Fibroblast of lung (primary cell): ENCODE data around the gene MTURN. TPM values are rescaled to one million over a fixed set of nuclear protein-coding genes. Genes with fewer than 3 reads are reported as not detected.

Experiments used
- DNase-seq, 2 donors: peaks; one replicate each; pipeline versions ENCODE4 v3.0.0 to v3.0.0-alpha.2; 2010; ENCODE audit warnings: low read depth in 2 of 2
- H2AFZ ChIP-seq: 2 replicates; pipeline ENCODE4 v1.5.1; 2012; ENCODE audit warnings: low read length, control low read depth, inconsistent platforms
- H3K27ac ChIP-seq: 2 replicates; pipeline ENCODE4 v1.5.1; 2011; ENCODE audit warnings: low read length, control low read depth; ENCODE audit not compliant: insufficient read depth
- H3K27me3 ChIP-seq: 2 replicates; pipeline ENCODE4 v1.5.1; 2011; ENCODE audit warnings: mild to moderate bottlenecking, low read length; ENCODE audit not compliant: control insufficient read depth, insufficient read depth
- H3K36me3 ChIP-seq: 2 replicates; pipeline ENCODE4 v1.5.1; 2011; ENCODE audit warnings: low read length; ENCODE audit not compliant: control insufficient read depth, insufficient read depth
- H3K4me1 ChIP-seq: 2 replicates; pipeline ENCODE4 v1.5.1; 2011; ENCODE audit warnings: low read length; ENCODE audit not compliant: control insufficient read depth, insufficient read depth; ENCODE audit errors: extremely low read depth
- H3K4me2 ChIP-seq: 2 replicates; pipeline ENCODE4 v1.5.1; 2011; ENCODE audit warnings: low read length, control low read depth; ENCODE audit not compliant: insufficient read depth; ENCODE audit errors: extremely low read depth
- H3K4me3 ChIP-seq, 4 experiments: fragments of 200-600 bp in 1 of 4; sonication (generic) in 1 of 4; replicated peaks in 1 of 4; 2 replicates each; pipeline ENCODE4 v1.5.1; 2011 to 2016; ENCODE audit warnings: low read length in 4 of 4, low read depth in 3 of 4, mild to moderate bottlenecking in 3 of 4, control low read depth in 2 of 4, inconsistent platforms in 1 of 4, mixed read lengths in 1 of 4; ENCODE audit not compliant: insufficient read depth in 1 of 4; ENCODE audit errors: control extremely low read depth in 1 of 4
- H3K79me2 ChIP-seq: 2 replicates; pipeline ENCODE4 v1.5.1; 2012; ENCODE audit warnings: mild to moderate bottlenecking, low read length, inconsistent platforms; ENCODE audit not compliant: control insufficient read depth, insufficient read depth
- H3K9ac ChIP-seq: 2 replicates; pipeline ENCODE4 v1.5.1; 2011; ENCODE audit warnings: mild to moderate bottlenecking, low read length, control low read depth; ENCODE audit not compliant: insufficient read depth
- H3K9me3 ChIP-seq: 2 replicates; pipeline ENCODE4 v1.5.1; 2012; ENCODE audit warnings: low read depth, low read length; ENCODE audit not compliant: control insufficient read depth, insufficient read depth
- H4K20me1 ChIP-seq: 2 replicates; pipeline ENCODE4 v1.5.1; 2011; ENCODE audit warnings: low read length; ENCODE audit not compliant: control insufficient read depth, insufficient read depth; ENCODE audit errors: extremely low read depth
- CTCF ChIP-seq, 2 donors: IDR thresholded peaks in 1 of 2; conservative IDR thresholded peaks in 1 of 2; 1 replicate in 1 of 2; 2 replicates in 1 of 2; pipeline ENCODE4 v1.5.1; 2011 to 2012; ENCODE audit warnings: low read length in 2 of 2, control low read depth in 1 of 2, inconsistent platforms in 1 of 2, low read depth in 1 of 2, mild to moderate bottlenecking in 1 of 2
- EZH2 ChIP-seq: IDR thresholded peaks from 2 replicates; pipeline ENCODE4 v1.5.1; 2012; ENCODE audit warnings: low read length, control low read depth, mild to moderate bottlenecking; ENCODE audit errors: missing control alignments
- polyA plus RNA-seq, 2 donors: library from polyadenylated mRNA; depleted of rRNA in 1 of 2; stranded (reverse) in 1 of 2; unstranded in 1 of 2; fragments of >200 nt; gene quantifications; 2 replicates each; pipeline ENCODE4 v1.2.1, GENCODE V29; 2011 to 2012; ENCODE audit warnings: missing spikeins in 1 of 2
- total RNA-seq: library from RNA; depleted of rRNA; stranded (reverse); fragments of >200 nt; gene quantifications from 2 replicates; pipeline ENCODE4 v1.2.1, GENCODE V29; 2014

Gene MTURN
- total and polyA plus RNA-seq, 2 donors (not counting 1 experiment from before 2014, with no cell fraction given): 7.1 to 12.9 TPM

GRCh38 chr7:30175636-30176147 is 40.9 kb downstream of the MTURN start:
- Histone ChIP-seq H3K36me3 (no peaks in the 10 kb centered on the region), H3K4me2 (no peak overlapping the region), H3K27ac (no peak overlapping the region), H3K4me1 (peaks cover 18% of the 10 kb centered on the region), H3K4me3 (no peak overlapping the region), H2AFZ (no peak overlapping the region), H4K20me1 (no peaks in the 10 kb centered on the region), H3K9ac (no peak overlapping the region), H3K27me3 (no peaks in the 10 kb centered on the region), H3K9me3 (no peaks in the 10 kb centered on the region), H3K79me2 (no peaks in the 10 kb centered on the region)
- no peak for DNase-seq
- TF ChIP-seq CTCF (conservative IDR thresholded peaks at IDR 0.05 in 1 of 2, IDR thresholded peaks at IDR 0.05 in 1 of 2; ENCODE audit: low read depth in 1 of 2, low read length in 2 of 2) (no peak), EZH2 (no peak)

- no peak overlapping the region for H3K4me3 ChIP-seq
- H3K36me3 ChIP-seq: no peaks in the 10 kb centered on the region
- peaks cover 17% of the 10 kb centered on the region for H3K4me1 ChIP-seq
- H3K9ac ChIP-seq: no peak overlapping the region
- H3K27ac ChIP-seq: no peak overlapping the region
- H4K20me1 ChIP-seq: no peaks in the 10 kb centered on the region
- TF ChIP-seq CTCF (conservative IDR thresholded peaks at IDR 0.05 in 1 of 2, IDR thresholded peaks at IDR 0.05 in 1 of 2; ENCODE audit: low read depth in 1 of 2, low read length in 2 of 2) (no peak), EZH2 (no peak)
- no peak overlapping the region for H2AFZ ChIP-seq
- H3K4me2 ChIP-seq: no peak overlapping the region
- H3K27me3 ChIP-seq: no peaks in the 10 kb centered on the region
- H3K9me3 ChIP-seq: no peaks in the 10 kb centered on the region
- DNase-seq: no peak
- no peaks in the 10 kb centered on the region for H3K79me2 ChIP-seq
Observed at GRCh38 chr7:30176463-30177109, 41.8 kb downstream of the MTURN start.

- Histone ChIP-seq H3K36me3 (no peaks in the 10 kb centered on the region), H3K4me3 (no peak overlapping the region), H3K4me2 (no peak overlapping the region), H3K9me3 (no peaks in the 10 kb centered on the region), H2AFZ (no peak overlapping the region), H3K9ac (no peak overlapping the region), H3K4me1 (peaks cover 15% of the 10 kb centered on the region), H3K79me2 (no peaks in the 10 kb centered on the region), H3K27me3 (no peaks in the 10 kb centered on the region), H4K20me1 (no peaks in the 10 kb centered on the region), H3K27ac (no peak overlapping the region)
- no peak for DNase-seq
- no peak for TF ChIP-seq CTCF (conservative IDR thresholded peaks at IDR 0.05 in 1 of 2, IDR thresholded peaks at IDR 0.05 in 1 of 2; ENCODE audit: low read depth in 1 of 2, low read length in 2 of 2)
- no peak for TF ChIP-seq EZH2
Observed at GRCh38 chr7:30177186-30177585, 42.4 kb downstream of the MTURN start.
